Brain pericyte (primary cell): Measurements from ENCODE around the gene TAF4.
"Not testable (repeated sequence)": the region's sequence is repeated elsewhere in the genome, so short reads cannot be mapped to it uniquely, and the experiment has no call there.

Experiments
- DNase-seq: peaks from one replicate; pipeline ENCODE4 v3.0.0-alpha.2; 2012; ENCODE audit warnings: low read depth, low spot score

Gene TAF4

DNA sequence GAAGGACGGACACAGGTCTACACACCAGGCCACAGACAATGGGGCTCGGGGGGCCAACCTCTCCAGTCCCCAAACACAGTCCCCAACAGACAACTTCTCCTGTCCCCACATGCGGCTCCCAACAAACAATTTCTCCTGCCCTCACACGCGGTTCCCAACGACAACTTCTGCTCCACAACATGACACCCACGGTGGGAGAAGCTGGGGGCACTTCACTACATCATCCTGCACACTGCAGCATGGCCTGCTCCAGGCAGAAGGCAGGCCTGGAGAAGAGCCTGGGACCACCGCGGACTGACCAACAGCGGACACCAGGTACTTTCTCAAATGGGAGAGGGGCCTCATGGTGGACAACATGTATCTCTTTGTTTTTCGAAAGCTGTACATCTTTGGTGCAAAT lies 6.7 kb downstream of the TAF4 start:
- no peak for DNase-seq

DNA sequence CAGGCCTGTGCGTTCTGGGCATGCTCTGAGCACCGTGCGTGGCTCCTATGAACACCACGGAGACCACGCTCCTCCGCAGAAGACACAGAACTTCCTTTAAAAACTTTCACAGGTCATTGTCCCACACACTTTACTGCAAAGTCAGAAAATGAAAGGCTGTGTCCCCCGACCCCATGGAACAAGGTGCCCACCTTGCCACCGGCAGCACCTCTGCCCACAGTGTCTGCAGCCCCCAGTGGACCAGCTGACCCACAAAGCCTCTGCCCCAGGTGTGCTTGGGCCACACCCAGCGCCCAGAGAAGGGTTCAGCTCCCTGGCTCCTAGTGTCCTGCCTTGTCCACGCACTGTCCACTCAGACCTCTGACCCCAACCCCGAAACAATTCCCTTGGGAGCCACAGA lies 8.7 kb downstream of the TAF4 start:
- no peak for DNase-seq

DNA sequence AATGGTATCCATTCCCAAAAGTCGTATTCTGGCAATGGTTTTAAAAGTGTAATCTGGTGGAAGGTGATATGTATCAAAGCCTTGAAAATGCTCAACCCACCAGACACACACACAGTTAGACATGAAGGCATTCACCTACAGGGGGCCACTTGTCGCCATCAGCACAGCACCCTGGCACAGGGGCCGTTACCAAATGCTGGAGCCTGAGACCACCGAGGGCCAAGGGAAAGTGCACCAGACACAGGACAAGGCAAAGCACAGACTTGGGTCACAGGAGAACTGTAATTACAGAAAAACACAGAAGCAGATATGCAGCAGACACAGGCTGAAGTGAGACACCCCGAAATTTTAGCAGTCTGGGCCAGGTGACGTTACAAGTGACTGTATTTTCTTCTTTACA lies 9.3 kb downstream of the TAF4 start:
- no peak for DNase-seq

DNA sequence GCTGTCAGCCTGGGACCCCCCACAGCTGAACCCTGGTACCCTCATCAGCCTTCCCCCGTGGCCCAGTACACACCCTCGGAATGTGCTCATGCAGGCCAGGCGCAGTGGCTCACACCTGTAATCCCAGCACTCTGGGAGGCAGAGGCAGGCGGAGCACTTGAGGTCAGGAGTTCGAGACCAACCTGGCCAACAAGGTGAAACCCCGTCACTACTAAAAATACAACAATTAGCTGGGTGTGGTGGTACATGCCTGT lies 9.9 kb downstream of the TAF4 start:
- not testable (repeated sequence) for DNase-seq

DNA sequence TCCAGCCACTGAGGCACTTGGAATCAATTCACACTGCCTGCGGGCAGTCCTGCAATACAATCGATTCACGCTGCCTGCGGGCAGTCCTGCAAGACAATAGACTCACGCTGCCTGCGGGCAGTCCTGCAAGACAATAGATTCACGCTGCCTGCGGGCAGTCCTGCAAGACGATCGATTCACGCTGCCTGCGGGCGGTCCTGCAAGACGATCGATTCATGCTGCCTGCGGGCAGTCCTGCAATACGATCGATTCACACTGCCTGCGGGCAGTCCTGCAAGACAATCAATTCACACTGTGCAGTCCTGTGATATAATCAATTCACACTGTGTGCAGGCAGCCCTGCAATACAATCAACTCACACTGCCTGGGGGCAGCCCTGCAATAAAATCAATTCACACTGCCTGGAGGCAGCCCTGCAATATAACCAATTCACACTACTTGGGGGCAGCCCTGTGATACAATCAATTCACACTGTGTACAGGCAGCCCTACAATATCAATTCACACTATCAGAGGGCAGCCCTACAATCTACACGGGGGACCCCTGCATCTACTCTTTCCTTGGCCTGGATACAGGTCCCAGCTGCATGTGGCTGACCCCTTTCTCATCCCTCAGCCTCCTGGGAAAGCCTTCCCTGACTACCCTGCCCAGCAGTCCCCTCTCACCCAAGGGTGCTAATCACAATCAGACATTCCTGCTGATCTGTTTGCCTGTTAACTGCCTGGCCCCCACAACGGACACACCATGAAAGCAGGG lies 10.4 kb downstream of the TAF4 start:
- no peak for DNase-seq

DNA sequence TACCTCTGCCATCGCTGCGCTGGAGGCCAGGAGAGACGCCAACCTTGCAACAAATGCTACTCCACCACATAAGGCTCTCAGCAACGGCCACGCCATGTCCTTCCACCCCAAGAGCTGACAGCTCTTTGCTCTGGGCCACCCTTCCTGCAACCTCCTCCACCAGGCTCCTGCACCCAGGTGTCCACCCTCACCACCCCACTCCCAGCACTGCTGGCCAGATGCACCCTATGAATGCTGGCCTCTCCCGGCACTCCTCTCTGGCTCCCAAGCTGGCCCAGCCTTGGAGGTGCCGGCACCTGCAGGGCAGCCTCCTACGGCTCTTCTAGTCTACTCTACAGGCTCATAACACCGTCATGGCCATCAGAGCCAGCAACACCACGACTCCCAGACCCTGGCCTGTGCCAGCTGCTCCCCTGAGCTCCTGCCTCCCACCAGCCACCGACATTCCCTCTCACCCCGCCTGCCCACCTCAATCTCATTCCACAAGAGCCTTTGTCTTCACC lies 11.2 kb downstream of the TAF4 start:
- no peak for DNase-seq

DNA sequence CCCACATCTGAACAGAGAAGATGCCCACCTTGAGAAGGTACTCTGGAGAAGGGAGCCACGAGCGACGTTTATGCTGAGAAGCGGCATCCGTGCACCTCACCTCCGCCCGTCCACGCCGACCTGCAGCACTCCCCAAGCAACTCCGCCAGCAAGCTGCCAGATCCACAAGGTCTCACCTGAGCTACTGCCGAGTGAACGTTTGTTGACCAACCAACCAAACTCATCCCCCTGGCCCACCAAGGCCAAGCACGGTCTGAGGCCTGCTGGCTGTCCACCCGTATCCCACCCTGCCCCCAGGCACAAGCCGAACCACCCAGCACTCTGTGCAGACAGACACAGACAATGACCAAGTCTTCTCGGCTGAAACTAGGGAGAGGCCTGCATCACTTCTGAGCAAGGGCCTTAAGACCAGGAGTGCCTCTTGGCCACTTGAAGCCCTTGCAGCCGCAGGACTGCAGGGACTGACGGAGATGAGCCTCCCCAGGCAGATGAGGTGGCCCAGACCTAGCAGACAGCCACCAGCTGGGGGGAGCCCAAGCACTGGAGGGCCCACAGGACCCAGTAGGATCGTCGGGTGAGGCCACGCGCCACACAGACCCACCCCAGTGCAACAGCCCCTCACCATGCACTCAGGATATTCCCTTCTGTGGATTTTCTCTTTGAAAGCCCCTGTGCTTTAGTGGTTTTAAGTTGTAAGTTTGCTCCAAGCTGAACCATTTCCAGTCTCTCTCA lies 12.1 kb downstream of the TAF4 start:
- no peak for DNase-seq

DNA sequence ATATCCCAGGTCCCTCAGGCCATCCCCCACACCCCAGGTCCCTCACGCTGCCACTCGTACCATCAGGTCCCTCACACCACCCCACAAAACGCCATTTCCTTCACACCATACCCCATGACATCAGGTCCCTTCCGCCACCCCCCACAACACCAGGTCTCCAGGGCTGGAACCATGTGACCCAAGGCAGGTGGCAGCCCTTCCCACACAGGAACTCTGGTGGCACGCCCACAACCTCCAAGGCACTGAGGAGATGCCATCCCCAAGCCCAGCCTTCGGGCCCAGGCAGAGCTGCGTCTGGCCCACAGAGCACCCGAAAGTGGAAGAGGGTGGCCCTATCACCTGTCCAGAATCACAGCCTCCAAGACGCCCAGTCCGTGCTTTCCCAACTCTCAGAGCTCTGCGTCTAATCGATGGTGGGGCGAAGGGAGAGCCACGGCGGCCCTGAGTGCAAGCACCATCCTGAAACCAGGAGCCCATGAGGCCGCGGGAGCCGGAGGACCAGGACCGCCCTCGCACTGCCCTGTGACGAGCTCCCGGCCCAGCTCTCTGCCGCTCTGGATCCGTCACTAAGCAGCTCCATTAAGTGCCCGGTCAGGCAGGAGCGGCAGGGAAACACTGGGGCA lies 12.7 kb downstream of the TAF4 start:
- DNase-seq = no peak

DNA sequence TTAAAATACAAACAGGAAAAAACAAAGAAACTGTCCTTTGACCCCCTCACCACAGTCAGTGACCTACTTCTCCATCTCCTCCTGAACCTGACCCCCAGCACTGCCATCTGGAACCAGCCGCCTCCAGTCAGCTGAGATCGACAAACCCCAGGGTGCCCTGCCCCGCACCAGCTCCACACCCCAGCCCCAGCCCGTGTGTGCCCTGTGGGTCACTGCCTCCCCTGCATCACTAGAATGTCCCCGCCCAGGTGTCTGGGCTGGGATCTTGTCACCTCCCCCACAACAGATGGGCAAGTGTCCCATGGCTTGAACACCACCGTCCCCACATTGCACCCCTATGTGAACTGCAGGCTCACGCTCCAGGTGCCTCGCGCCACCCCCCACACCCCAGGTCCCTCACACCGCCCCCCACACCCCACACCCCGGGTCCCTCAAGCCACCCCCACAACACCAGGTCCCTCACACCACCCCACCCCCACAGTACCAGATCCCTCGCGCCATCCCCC lies 13.3 kb downstream of the TAF4 start:
- no peak for DNase-seq

DNA sequence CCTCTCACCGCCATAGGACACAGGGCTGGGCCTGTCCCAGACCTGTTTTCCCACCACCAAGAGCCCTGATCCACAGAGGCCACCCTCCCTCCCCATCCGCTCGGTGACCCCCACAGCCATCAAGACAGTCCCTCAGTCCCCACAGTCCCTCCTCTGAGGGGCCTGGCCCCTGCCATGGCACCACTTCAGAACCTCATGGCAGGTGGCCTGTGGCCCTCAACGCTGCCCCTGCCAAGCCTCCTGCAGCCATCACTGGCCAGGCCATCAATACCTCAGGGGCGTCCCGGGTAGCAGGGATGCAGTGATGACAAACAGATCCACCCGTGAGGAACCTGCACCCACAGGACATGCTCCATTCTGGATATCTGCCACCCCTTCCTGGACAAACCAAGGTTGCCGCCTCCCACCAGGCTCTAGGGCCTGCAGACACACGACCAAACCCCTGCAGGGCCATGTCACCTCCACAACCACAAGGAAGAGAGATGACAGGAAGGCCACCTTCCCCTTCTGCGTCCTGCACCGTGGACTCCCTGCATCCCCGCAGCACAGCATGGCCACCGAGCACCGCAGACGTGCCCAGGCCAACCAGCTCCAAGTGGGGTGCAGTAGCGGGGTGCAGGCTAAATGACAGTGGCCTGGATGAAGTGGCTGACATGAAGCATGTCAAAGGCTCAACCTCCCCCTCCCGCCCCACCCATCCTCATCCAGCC lies 14.0 kb downstream of the TAF4 start:
- DNase-seq = no peak

DNA sequence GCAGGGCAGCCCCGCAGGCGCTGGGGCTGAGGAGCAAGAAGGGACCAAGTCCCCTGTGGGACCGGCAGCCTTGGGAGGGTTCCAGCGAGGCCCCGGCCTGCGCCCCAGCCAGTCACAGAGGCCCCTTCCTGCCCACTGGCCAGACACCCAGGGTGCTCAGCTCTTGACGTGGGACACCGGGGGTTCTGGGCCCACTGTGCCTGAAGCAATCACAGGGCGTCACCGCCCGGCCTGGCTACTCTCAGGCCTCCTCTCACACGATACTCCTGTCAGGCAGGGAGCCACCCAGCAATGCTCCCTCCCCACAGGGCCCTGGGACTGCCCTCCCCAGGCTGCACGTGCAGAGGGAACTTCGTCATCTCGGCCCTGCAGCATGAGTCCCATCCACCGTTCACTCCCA lies 14.5 kb downstream of the TAF4 start:
- DNase-seq = no peak

DNA sequence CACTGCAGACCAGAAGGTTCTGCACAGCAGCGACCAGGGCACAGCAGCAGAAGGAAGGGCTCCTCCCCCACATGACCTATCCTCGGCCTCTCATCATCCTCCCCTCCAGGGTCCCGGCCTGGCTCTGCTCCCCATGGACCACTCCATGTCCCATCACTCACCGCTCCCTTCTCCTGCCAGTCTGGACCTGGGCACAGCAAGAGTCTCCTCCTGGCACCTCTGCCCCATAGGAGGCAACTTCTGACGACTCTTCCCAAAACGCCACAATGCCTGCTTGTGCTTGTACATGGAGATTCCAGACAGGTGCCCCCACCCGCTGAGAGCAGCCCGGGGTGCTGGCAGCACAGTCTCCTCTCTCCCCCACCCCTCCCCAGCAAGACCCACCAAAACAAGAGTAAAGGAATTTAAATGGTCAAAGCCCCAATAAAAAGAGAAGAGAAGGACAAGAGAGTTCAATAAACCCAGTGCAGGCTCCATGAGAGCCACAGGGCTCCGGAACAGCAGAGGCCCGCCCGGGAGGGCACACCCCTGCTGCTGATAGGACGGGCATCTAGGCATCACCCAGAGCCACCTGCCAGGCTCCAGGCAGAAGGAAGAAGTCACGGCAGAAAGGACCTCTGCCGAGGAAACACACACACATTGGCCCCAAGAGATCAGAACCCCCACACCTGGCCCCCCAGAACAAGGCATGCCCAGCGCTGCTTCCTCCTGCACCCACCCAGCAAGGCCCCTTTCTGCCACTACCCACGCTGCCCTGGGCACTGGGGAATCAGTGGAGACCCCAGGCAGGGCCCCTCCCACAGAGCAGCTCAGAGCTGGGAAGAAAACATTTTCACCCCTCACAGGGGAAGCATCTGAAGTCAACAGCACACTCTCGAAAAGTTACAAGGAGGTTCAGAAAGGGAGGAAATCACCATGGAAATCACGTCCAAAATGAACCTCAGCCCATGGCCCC lies 15.2 kb downstream of the TAF4 start:
- DNase-seq = no peak

DNA sequence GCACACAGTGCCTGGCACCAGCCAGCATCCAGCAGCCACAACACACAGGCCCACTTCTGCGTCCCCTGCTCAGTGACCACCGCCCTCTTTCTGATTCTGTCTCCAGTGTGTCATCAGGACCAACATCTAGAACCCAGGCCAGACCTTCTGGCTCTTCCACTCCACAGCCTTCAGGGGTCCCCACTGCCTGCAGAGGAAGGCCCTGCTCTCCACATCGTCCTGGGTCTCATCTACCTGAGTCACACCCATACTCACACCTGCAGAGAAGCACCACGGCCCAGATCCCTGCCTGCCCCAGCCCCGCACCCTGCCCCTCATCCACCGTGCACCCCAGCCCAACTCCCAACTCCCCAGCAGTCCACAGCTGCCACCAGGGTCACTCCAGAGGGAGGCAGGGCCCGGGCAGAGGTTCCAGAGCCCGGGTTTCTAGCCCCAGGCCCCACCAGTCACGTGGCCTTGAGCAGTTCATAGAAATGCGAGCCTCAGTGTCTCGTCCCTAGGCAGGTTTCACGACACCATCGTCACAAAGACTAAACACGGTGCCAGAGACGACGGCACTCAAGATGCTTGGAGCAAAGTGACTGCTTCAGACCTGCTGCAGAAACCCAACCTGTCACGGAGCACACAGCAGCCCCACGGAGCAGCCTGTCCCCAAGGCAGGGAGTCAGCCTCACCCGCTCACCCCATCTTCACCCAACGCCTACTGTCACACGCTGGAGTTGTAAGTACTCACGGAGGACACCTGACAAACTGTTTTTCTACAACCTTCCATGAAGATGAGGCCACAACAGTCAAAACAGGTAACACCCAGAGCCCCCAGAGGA lies 16.1 kb downstream of the TAF4 start:
- no peak for DNase-seq

DNA sequence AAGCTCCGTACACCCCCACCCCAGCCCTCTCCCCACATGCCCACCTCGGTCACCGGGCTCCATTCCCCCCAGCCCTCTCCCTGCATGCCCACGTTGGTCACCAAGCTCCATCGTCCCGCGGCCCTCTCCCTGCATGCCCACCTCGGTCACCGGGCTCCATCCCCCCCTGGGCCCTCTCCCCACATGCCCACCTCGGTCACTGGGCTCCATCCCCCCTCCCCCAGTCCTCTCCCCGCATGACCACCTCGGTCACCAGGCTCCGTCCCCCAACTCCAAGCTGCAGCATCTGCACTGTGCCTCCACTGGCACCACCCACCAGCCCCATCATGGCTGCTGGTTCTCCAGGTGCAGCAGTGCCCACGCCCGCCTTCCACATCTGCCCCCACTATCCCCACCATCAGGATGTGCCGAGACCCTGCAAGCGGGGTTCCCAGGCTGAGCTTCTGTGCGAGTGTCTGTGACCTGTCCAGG lies 16.8 kb downstream of the TAF4 start:
- DNase-seq = no peak

DNA sequence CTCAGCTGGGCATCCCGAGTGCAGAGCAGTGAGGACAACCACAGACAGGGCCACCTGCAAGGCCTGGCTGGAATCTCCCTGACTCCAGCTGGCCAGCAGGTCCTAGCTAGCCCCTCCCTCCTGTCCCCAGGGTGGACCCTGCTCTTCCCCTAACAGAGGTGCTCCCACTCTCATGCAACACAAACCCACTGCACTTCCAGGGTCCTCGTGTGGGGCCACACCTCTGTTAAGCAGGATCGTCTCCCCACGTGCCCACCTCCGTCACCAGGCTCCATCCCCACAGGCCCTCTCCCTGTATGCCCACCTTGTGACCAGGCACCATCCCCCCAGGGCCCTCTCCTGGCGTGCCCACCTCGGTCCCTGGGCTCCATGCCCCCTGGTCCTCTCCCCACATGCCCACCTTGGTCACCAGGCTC lies 17.3 kb downstream of the TAF4 start:
- no peak for DNase-seq

DNA sequence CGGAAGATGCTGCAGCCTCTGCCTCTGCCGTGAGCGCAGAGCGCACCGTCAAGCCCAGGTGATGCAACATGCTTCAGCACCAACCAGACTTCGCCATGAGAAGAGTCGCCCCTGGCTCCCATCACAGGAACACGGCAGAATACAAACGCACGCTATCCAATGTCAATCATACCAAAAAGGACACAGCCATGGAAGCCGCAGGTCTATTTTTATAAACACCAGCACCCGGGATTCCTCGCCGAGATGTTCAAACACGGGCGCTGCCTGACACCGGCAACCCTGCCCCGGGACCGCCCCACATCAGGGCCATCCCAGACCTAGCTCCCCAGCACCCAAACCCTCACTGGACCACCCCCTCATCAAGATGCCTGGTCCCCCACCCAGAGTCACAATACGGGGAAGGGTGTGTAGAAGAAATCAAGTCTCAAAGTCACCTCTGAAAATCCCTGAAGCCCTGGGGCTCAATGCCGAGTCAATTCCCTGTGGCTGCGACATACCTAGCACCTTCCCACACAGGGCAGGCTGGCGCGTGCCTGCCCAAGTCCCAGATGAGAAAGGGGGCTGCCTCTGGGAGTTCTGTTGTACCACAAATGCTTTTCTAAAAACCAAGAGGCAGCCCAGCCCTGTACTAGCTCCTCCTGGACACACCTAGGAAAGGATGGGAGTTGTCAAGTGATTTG lies 17.9 kb downstream of the TAF4 start:
- DNase-seq = no peak

DNA sequence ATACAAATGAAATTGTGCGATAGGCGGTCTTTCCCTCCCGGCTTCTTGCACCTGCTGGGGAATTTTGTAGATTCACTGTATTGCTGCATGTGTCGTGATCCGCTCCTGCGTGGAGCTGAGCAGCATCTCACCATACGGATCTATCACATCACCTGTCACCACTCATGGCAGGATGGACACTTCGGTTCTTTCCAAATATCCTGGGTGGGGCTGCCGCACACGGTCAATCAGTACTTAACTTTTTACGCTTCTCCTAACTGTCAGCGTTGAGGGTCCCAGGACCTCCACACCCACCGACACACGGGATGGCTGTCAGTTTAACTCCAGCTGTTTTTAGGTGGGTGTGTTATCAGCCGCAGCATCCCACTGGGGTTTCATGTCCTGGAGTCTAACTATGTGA lies 19.2 kb downstream of the TAF4 start:
- DNase-seq = no peak

DNA sequence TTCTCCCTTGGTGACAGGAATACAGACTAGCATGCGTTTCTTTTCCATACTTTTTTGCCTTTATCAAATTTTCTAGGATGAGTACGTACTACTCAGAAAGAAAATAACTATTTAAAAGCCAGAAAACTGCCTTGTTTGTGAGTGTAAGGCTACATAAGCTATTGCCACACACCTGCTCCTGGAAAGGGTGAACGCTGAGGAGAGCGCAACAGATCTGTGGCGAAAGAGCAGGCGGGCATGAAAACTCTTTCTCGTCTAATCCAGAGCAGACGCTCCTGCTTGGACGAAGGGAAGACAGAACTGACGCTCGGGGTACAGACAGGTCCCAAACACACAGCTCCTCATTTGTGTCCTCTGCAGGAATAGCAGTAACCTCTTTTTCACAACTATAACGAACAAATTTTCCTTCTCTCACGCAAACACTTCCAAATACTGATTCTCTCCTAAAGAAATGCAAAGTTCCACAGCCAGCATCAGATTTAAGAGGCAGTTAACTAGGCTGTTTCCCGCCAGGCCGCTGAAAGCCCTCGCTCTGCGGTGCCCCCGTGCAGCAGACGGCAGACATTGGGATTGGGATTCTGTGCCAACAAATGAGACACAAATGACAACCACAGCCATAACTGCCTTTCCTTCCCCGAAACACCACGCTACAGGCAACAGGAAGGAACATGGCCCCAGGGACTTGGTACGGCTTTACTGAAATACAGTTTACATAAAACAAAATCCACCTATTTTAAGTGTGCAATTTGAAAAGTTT lies 20.0 kb downstream of the TAF4 start:
- no peak for DNase-seq

DNA sequence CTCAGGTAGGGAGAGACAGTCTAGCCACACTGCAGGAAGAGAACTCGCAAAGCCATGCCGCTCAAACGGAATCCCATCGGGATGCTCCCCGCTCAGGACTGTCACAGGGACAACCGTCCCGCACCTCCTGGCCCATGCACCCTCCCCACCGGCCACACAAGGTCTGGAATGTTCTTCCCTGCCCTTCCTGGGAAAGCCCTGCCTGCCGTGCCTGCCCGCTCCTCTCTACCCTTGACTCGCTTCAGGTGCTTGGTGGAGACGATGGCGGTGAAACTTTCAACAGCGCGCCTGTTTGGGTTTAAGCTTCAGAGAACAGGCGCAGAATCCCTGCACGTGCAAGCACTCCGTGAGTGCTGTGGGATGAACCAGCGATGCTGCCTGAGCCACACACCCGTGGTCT lies 20.6 kb downstream of the TAF4 start:
- DNase-seq = no peak
